Stimulated activated CD8-positive, alpha-beta memory T cell treated with anti-CD3 and anti-CD28 coated beads, Interleukin-7, amount 100 ng/mL, for 48 hours (primary cell): ENCODE measurements around the gene B3GNT7.
"Not testable (repeated sequence)": the region's sequence is repeated elsewhere in the genome, so short reads cannot be mapped to it uniquely, and the experiment has no call there.

Experiments used
- DNase-seq, 2 donors: peaks; one replicate each; pipeline ENCODE4 v3.0.0-alpha.2; 2020; ENCODE audit warnings: low read depth in 1 of 2; ENCODE audit errors: extremely low read depth in 1 of 2

Gene B3GNT7

GRCh38 chr2:231364961-231365810 is 30.3 kb upstream of the B3GNT7 start:
- DNase-seq, result no peak

GRCh38 chr2:231367178-231367577 is 28.3 kb upstream of the B3GNT7 start:
- DNase-seq, result no peak

GRCh38 chr2:231369580-231370428 is 25.7 kb upstream of the B3GNT7 start:
- DNase-seq, result no peak

DNA sequence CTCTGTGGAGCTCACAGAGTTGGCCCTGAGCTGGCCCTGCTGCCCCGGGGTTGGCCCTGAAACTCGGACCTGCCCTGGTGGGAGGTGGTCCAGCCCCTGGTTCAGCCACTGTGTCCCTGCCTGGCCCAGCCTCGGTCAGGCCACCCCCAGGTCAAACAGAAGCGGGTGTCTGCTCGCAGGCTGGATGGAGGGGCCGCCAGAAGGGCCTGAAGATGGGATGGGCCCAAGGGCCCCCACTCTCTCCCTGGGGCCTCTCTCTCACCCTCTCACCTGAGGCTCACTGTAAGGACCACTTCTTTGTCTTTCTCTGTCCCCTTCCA is 25.1 kb upstream of the B3GNT7 start:
- DNase-seq, result no peak

- no peak for DNase-seq
These were observed 24.6 kb upstream of the B3GNT7 start for GRCh38 chr2:231370749-231371429.

- DNase-seq, result no peak
These were observed 24.0 kb upstream of the B3GNT7 start for GRCh38 chr2:231371430-231372054.

- DNase-seq, result no peak
These were observed 23.2 kb upstream of the B3GNT7 start for GRCh38 chr2:231372326-231372725.

DNA sequence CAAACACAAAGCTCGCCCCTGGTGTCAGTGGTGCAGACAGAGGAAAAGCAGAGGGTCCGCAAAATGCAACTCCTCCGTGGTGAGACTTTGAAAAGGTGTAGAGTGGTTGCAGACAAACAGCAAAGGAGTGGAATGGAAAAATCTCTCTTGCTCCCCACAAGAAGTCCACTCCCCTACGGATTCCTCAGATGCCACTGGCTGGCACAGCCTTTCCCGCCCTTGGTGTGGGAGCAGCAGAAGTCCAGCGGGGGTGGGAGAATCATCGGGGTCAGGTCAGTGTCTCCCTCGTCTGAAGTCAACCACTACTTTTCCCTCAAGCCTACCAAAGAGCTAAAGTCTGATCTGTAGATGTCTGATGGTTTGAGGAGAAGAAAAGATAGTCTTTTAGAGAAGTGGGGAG is 22.3 kb upstream of the B3GNT7 start:
- no peak for DNase-seq

GRCh38 chr2:231373786-231374349 is 21.6 kb upstream of the B3GNT7 start:
- DNase-seq, result no peak

- no peak for DNase-seq
These were observed 20.7 kb upstream of the B3GNT7 start for GRCh38 chr2:231374771-231375170.

GRCh38 chr2:231375994-231376615 is 19.4 kb upstream of the B3GNT7 start:
- DNase-seq, result not testable (repeated sequence)

DNA sequence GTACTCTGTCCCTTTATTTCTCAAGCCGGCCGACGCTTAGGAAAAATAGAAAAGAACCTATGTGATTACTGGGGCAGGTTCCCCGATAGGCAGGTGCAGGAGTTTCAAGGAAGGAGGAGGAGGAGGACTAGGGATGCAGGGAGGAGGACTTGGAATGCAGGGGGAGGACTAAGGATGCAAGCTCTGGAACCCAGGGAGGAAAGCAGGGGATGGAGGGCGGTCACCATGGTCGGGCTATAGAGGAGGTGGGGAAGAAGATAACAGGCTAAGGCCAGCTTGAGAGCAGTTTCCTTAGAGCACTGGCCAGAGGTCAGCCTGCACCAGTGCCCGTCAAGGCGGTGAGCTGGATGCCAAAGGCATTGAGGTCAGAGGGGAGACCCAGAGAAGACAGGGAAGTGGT is 18.7 kb upstream of the B3GNT7 start:
- DNase-seq, result no peak

GRCh38 chr2:231378026-231378722 is 17.3 kb upstream of the B3GNT7 start:
- DNase-seq, result no peak

DNA sequence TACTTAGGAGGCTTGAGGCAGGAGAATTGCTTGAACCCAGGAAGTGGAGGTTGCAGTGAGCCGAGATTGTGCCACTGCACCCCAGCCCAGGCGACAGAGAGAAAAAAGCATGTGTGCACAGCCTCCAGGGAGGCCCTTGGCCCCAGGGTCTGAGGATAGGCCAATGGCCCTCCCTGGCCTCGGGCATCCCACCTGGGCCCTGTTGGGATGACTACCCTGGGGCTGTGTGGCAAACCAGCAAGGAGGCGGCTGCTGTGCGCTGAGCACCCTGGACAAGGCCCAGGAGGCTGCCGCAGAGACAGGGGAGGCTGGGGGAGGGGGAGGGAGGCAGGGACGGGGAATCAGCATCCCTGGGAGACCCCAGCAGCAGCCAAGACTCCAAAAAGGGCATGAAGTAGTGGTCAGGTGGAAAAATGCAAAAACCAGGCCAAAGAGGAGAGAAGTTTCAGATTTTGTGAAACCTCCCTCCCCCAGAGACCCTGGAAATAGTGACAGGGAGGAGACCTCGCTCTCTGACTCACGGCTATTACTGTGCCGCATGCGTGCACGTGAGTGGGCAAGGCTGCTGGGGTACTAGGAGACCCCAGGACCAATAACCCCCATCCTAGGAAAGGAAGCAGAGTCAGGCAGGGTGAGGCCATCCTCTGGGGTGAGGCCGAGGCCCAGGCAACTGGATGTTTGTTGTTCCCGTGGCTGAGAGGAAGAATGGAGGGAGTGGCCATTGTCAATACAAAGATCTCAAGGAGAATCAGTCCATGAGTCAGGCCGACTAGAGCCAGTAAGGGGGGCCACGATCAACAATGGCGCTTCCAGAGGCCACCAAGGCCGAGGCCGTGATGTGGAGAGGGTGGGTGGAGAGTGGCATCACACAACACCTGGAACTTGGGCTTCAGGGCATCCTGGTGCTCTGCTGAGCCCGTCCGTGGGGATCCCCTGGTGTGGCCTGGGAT is 16.0 kb upstream of the B3GNT7 start:
- DNase-seq, result no peak

GRCh38 chr2:231380307-231380706 is 15.2 kb upstream of the B3GNT7 start:
- no peak for DNase-seq

DNA sequence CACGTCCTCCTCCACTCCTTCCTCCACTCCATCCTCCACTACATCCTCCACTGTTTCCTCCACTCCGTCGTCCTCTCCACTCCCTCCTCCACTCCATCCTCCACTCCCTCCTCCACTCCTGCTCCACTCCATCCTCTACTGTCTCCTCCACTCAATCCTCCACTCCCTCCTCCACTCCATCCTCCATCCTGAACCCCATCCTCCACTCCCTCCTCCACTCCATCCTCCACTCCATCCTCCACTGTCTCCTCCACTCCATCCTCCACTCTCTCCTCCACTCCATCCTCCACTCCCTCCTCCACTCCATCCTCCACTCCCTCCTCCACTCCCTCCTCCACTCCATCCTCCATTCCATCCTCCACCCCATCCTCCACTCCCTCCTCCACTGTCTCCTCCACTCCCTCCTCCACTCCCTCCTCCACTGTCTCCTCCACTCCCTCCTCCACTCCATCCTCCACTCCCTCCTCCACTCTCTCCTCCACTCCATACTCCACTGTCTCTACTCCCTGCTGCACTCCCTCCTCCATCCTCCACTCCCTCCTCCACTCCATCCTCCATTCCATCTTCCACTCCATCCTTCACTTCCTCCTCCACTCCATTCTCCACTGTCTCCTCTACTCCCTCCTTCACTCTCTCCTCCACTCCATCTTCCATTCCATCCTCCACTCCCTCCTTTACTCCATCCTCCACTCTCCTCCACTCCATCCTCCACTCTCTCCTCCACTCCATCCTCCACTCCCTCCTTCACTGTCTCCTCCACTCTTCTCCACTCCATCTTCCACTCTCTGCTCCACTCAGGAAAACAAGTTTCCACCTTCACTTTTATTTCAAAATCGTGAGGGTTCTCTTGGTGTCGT is 14.3 kb upstream of the B3GNT7 start:
- DNase-seq, result no peak

- DNase-seq, result no peak
These were observed 13.4 kb upstream of the B3GNT7 start for GRCh38 chr2:231382116-231382515.
